Nephron (organoid): ENCODE data around the gene CHST9.
"Not testable (repeated sequence)": the region's sequence is repeated elsewhere in the genome, so short reads cannot be mapped to it uniquely, and the experiment has no call there.

ENCODE experiments used
- H3K27ac Mint-ChIP-seq, 3 experiments: 2 replicates each; pipeline ENCODE4 v1.8.0; 2020; ENCODE audit warnings: mixed read lengths in 3 of 3, mild to moderate bottlenecking in 2 of 3, moderate library complexity in 1 of 3
- H3K27me3 Mint-ChIP-seq: 2 replicates; pipeline ENCODE4 v1.8.0; 2021; ENCODE audit warnings: low read depth, mild to moderate bottlenecking, moderate library complexity, mixed read lengths
- H3K36me3 Mint-ChIP-seq: 2 replicates; pipeline ENCODE4 v1.8.0; 2020; ENCODE audit warnings: low read depth, mixed read lengths
- H3K4me1 Mint-ChIP-seq: 2 replicates; pipeline ENCODE4 v1.8.0; 2020; ENCODE audit warnings: mixed read lengths
- H3K4me3 Mint-ChIP-seq, 3 experiments: 2 replicates each; pipeline ENCODE4 v1.8.0; 2020; ENCODE audit warnings: mild to moderate bottlenecking in 3 of 3, mixed read lengths in 3 of 3, moderate library complexity in 2 of 3
- H3K9me3 Mint-ChIP-seq: 2 replicates; pipeline ENCODE4 v1.8.0; 2020; ENCODE audit warnings: mixed read lengths
- TF ChIP-seq, protein P1 (sequence below), 3 experiments: fragments of 200-600 bp; sonication (generic); IDR thresholded peaks; one replicate each; pipeline ENCODE4 v1.5.0; 2021; ENCODE audit warnings: antibody characterized with exemption in 3 of 3; ENCODE audit not compliant: unreplicated experiment in 3 of 3

Gene CHST9

DNA sequence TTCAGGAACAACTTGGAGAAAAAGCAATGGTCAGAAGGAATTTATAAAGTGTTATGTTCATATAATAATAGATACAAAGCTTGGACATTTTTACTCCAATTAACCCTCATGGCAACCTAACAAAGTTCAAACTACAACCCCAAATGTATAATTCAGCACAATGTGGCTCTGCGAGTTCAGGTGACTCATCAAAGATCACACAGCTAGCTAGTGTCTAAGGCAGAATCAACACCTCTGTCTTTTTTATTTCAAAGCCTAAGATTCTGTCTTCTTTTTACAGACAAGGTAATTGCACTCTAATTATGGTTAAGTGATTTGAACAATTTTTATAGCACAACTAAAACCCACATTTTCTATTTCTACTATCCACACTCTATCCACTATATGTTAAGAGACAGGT, 90.5 kb downstream of the CHST9 start:
- Mint-ChIP-seq H3K27ac (no peak overlapping the region), H3K4me1 (no peaks in the 10 kb centered on the region), H3K9me3 (peaks cover 35% of the 10 kb centered on the region), H3K4me3 (no peak overlapping the region), H3K27me3 (no peaks in the 10 kb centered on the region), H3K36me3 (peaks cover 19% of the 10 kb centered on the region)
- TF ChIP-seq, protein P1, sequence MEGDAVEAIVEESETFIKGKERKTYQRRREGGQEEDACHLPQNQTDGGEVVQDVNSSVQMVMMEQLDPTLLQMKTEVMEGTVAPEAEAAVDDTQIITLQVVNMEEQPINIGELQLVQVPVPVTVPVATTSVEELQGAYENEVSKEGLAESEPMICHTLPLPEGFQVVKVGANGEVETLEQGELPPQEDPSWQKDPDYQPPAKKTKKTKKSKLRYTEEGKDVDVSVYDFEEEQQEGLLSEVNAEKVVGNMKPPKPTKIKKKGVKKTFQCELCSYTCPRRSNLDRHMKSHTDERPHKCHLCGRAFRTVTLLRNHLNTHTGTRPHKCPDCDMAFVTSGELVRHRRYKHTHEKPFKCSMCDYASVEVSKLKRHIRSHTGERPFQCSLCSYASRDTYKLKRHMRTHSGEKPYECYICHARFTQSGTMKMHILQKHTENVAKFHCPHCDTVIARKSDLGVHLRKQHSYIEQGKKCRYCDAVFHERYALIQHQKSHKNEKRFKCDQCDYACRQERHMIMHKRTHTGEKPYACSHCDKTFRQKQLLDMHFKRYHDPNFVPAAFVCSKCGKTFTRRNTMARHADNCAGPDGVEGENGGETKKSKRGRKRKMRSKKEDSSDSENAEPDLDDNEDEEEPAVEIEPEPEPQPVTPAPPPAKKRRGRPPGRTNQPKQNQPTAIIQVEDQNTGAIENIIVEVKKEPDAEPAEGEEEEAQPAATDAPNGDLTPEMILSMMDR (IDR thresholded peaks at IDR 0.05; ENCODE audit: unreplicated experiment in 3 of 3) = no peak

DNA sequence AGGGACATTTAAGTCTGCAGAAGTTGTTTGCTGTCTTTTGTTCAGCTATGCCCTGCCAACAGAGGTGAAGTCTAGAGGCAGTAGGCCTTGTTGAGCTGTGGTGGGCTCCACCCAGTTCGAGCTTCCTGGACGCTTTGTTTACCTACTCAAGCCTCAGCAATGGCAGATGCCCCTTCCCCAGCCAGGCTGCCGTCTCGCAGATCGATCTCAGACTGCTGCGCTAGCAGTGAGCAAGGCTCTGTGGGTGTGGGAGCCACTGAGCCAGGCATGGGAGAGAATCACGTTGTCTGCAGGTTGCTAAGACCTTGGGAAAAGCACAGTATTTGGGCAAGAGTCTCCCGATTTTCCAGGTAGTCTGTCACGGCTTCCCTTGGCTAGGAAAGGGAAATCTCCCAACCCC, 91.8 kb downstream of the CHST9 start:
- peaks cover 27% of the 10 kb centered on the region for H3K9me3 Mint-ChIP-seq
- H3K36me3 Mint-ChIP-seq = peaks cover 19% of the 10 kb centered on the region
- not testable (repeated sequence) for H3K4me1 Mint-ChIP-seq, H3K27me3 Mint-ChIP-seq, H3K4me3 Mint-ChIP-seq, H3K27ac Mint-ChIP-seq

DNA sequence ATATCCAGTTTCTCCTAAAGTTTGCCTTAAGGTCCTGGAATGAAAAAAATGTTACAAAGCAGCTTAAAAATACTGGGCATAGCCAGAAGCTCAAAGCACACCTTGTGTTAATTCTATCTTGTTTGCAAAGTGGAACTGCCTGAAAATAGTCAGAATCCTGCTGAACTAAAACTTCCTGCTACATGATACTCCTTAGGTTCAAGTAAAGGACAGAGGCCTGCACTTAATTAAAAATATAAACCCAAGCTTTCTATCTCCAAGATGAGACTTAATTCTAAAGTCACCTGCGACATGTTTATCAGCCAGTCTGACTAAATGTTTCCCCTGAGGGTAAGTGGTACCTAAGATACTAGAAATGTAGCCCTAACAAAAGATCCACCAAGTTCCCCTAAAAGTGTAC, 103.4 kb downstream of the CHST9 start:
- no peaks in the 10 kb centered on the region for H3K27me3 Mint-ChIP-seq
- H3K4me3 Mint-ChIP-seq = no peak overlapping the region
- peak overlapping the region in 2 of 3 experiments; percentile 14 to 67 for H3K27ac Mint-ChIP-seq
- H3K9me3 Mint-ChIP-seq = no peaks in the 10 kb centered on the region
- peaks cover 5% of the 10 kb centered on the region for H3K4me1 Mint-ChIP-seq
- TF ChIP-seq, protein P1 (IDR thresholded peaks at IDR 0.05; ENCODE audit: unreplicated experiment in 3 of 3) = no peak
- H3K36me3 Mint-ChIP-seq = no peaks in the 10 kb centered on the region

DNA sequence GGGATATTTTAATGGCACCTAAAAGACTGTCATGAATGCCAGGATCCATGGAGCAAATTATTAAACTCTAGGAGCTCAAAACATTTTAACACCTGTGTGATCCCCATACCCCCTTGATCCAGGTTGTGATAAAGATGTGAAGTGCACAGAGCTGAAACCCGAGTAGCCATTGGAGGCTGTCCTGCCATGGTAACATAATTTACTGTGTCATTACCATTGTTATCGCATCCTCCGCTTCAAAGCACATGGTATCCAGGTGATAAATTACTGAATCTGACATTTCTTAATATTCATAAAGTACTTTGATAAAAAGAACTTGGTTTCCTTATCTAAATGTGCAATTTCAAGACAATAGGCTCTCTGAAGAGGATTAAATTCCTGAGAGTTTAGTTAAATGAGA, 109.3 kb downstream of the CHST9 start:
- TF ChIP-seq, protein P1 (IDR thresholded peaks at IDR 0.05; ENCODE audit: unreplicated experiment in 3 of 3) = no peak
- Mint-ChIP-seq H3K36me3 (no peaks in the 10 kb centered on the region), H3K27me3 (no peaks in the 10 kb centered on the region), H3K9me3 (no peaks in the 10 kb centered on the region), H3K4me1 (peaks cover 3% of the 10 kb centered on the region), H3K27ac (no peak overlapping the region), H3K4me3 (no peak overlapping the region)

DNA sequence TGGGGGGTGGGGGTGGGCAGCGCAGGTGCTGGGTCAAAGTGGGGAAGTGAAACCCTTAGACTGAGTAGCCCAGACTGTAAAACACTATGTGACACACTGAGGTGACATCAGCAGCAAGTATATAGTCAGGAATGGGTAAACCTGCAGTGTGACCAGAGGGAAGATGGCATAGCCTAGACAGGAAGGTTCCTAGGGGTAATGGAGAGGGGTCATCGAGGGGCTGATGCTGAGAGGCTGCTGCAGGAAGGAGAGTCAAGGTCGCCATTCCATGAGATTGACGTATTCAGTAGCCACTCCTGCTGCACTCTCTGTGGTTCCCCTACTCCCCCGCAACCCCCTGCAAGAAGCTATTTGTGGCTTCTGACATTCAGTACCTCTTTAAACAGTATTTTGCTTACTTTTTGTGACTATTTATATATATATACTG, 111.7 kb downstream of the CHST9 start:
- TF ChIP-seq, protein P1 (IDR thresholded peaks at IDR 0.05; ENCODE audit: unreplicated experiment in 3 of 3) = no peak

DNA sequence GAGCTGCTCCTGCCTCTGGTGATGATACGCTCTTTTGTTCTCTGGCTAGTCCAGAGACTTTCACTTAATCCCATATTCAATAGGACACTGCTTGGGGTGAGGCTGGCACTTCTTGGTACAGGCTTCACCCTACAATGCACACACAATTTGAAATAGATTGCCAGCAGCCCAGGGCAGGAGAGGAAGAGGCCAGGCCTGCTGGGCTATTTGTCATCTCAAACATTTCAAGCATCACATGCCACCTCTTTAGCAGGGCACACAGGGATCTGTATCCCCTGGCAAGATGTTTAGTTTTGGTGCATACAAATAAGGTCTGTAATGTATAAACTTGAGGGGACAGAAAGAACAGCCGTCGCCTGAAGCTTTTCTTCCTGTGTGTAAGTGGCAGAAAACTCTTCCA, 120.4 kb downstream of the CHST9 start:
- Mint-ChIP-seq H3K27me3 (no peaks in the 10 kb centered on the region), H3K9me3 (no peaks in the 10 kb centered on the region), H3K36me3 (peaks cover 3% of the 10 kb centered on the region), H3K4me3 (no peak overlapping the region), H3K27ac (no peak overlapping the region), H3K4me1 (no peaks in the 10 kb centered on the region)
- TF ChIP-seq, protein P1 (IDR thresholded peaks at IDR 0.05; ENCODE audit: unreplicated experiment in 3 of 3) = no peak

More for the DNA sequence above, 111.7 kb downstream of the CHST9 start:
- H3K36me3 Mint-ChIP-seq = no peaks in the 10 kb centered on the region
- no peaks in the 10 kb centered on the region for H3K27me3 Mint-ChIP-seq
- H3K4me1 Mint-ChIP-seq = no peaks in the 10 kb centered on the region
- H3K9me3 Mint-ChIP-seq = no peaks in the 10 kb centered on the region
- H3K4me3 Mint-ChIP-seq = no peak overlapping the region
- no peak overlapping the region for H3K27ac Mint-ChIP-seq
